GM10266 (cell line): ENCODE results near the gene TFCP2L1.

Experiments
- DNase-seq: peaks from one replicate; pipeline ENCODE4 v3.0.0; 2012; ENCODE audit errors: extremely low spot score
- CTCF ChIP-seq: IDR thresholded peaks from 2 replicates; pipeline ENCODE4 v1.5.1; 2012; ENCODE audit warnings: mild to moderate bottlenecking, low read depth; ENCODE audit not compliant: control insufficient read depth, insufficient read depth; ENCODE audit errors: missing control alignments

The TFCP2L1 gene

GRCh38 chr2:121287146-121287798 is 2.3 kb upstream of the TFCP2L1 start:
- no peak for TF ChIP-seq CTCF
- DNase-seq: no peak

- DNase-seq: no peak
Observed at GRCh38 chr2:121286506-121286905, 1.5 kb upstream of the TFCP2L1 start.

GRCh38 chr2:121285926-121286325 is 924 bp upstream of the TFCP2L1 start:
- DNase-seq: no peak
- no peak for TF ChIP-seq CTCF

More at GRCh38 chr2:121286506-121286905, 1.5 kb upstream of the TFCP2L1 start:
- no peak for TF ChIP-seq CTCF

- DNase-seq: no peak
- TF ChIP-seq CTCF: no peak
Observed at GRCh38 chr2:121283670-121284462, 1.1 kb downstream of the TFCP2L1 start.

GRCh38 chr2:121282800-121283385 is 2.1 kb downstream of the TFCP2L1 start:
- TF ChIP-seq CTCF: no peak
- no peak for DNase-seq

GRCh38 chr2:121281694-121282093 is 3.3 kb downstream of the TFCP2L1 start:
- no peak for TF ChIP-seq CTCF
- DNase-seq: no peak

GRCh38 chr2:121281107-121281506 is 3.9 kb downstream of the TFCP2L1 start:
- TF ChIP-seq CTCF: no peak
- no peak for DNase-seq
